Endodermal cell (in vitro differentiated cells): ENCODE results near the gene SELENOV. TPM values are rescaled to one million over a fixed set of nuclear protein-coding genes. Genes with fewer than 3 reads are reported as not detected.

Source experiments
- DNase-seq: peaks from one replicate; pipeline ENCODE4 v3.0.0-alpha.2; 2017
- H3K27ac ChIP-seq: 2 replicates; pipeline ENCODE4 v1.5.1; 2013; ENCODE audit warnings: mild to moderate bottlenecking, low read depth, low read length, moderate library complexity
- H3K27me3 ChIP-seq: 2 replicates; pipeline ENCODE4 v1.6.1; 2013; ENCODE audit warnings: mild to moderate bottlenecking, low read length, moderate library complexity; ENCODE audit not compliant: insufficient read depth, control insufficient read depth, poor library complexity, severe bottlenecking
- H3K36me3 ChIP-seq: 2 replicates; pipeline ENCODE4 v1.7.0; 2013; ENCODE audit warnings: mild to moderate bottlenecking, low read length, moderate library complexity; ENCODE audit not compliant: control insufficient read depth, insufficient read depth
- H3K4me1 ChIP-seq: one replicate; pipeline ENCODE4 v1.7.0; 2013; ENCODE audit warnings: low read length; ENCODE audit not compliant: control insufficient read depth, insufficient read depth
- H3K4me3 ChIP-seq: 2 replicates; pipeline ENCODE4 v1.5.1; 2013; ENCODE audit warnings: mild to moderate bottlenecking, low read length, moderate library complexity
- H3K9ac ChIP-seq: 2 replicates; pipeline ENCODE4 v1.6.1; 2013; ENCODE audit warnings: mild to moderate bottlenecking, low read length, moderate library complexity; ENCODE audit not compliant: poor library complexity, severe bottlenecking; ENCODE audit errors: extremely low read depth
- H3K9me3 ChIP-seq: 2 replicates; pipeline ENCODE4 v1.6.1; 2013; ENCODE audit warnings: mild to moderate bottlenecking, low read length, moderate library complexity; ENCODE audit not compliant: control insufficient read depth
- H3K27ac Mint-ChIP-seq: 2 replicates; pipeline ENCODE4 v1.8.0; 2020; ENCODE audit warnings: mixed read lengths
- H3K27me3 Mint-ChIP-seq: 2 replicates; pipeline ENCODE4 v1.8.0; 2021; ENCODE audit warnings: mild to moderate bottlenecking, mixed read lengths; ENCODE audit not compliant: insufficient read depth
- H3K36me3 Mint-ChIP-seq: 2 replicates; pipeline ENCODE4 v1.8.0; 2020; ENCODE audit warnings: low read depth, mixed read lengths
- H3K4me1 Mint-ChIP-seq: 2 replicates; pipeline ENCODE4 v1.8.0; 2020; ENCODE audit warnings: mixed read lengths
- H3K4me3 Mint-ChIP-seq: 2 replicates; pipeline ENCODE4 v1.8.0; 2020; ENCODE audit warnings: mild to moderate bottlenecking, moderate library complexity, mixed read lengths
- H3K9me3 Mint-ChIP-seq: 2 replicates; pipeline ENCODE4 v1.8.0; 2020; ENCODE audit warnings: mild to moderate bottlenecking, mixed read lengths
- WGBS, 2 experiments: methylation state at CpG; one replicate each; pipeline versions ENCODE4 v1.1.5 to v1.1.7; 2013; ENCODE audit warnings: missing lambda C conversion rate in 2 of 2, mixed read lengths in 1 of 2; ENCODE audit not compliant: insufficient coverage in 1 of 2, insufficient read length in 1 of 2; 5-methylcytosine and 5-hydroxymethylcytosine counted together
- total RNA-seq, 2 donors: library from RNA; stranded (reverse); fragmentation: NEBNext Ultra II Directional in 1 of 2; extraction: Animal tissue kit (Norgen Biotek cat#: 25700) in 1 of 2; gene quantifications; 2 replicates in 1 of 2; 3 replicates in 1 of 2; pipeline ENCODE4 v1.2.1, GENCODE V29; 2021
- TF ChIP-seq, protein P1 (sequence below): fragments of 200-600 bp; sonication (generic); conservative IDR thresholded peaks from 2 replicates; pipeline ENCODE4 v1.5.0; 2021; ENCODE audit warnings: antibody characterized with exemption, mild to moderate bottlenecking

Gene SELENOV
- total RNA-seq, 2 donors from 2014 or later: 8.7 to 15.3 TPM

- Histone ChIP-seq H3K9me3 (no peaks in the 10 kb centered on the region), H3K4me1 (no peaks in the 10 kb centered on the region), H3K36me3 (no peaks in the 10 kb centered on the region), H3K9ac (no peak overlapping the region), H3K4me3 (no peak overlapping the region), H3K27ac (no peak overlapping the region), H3K27me3 (peaks cover 37% of the 10 kb centered on the region)
- peaks cover 10% of the 10 kb centered on the region for H3K27me3 Mint-ChIP-seq
- H3K9me3 Mint-ChIP-seq: peaks cover 9% of the 10 kb centered on the region
- TF ChIP-seq, protein P1, sequence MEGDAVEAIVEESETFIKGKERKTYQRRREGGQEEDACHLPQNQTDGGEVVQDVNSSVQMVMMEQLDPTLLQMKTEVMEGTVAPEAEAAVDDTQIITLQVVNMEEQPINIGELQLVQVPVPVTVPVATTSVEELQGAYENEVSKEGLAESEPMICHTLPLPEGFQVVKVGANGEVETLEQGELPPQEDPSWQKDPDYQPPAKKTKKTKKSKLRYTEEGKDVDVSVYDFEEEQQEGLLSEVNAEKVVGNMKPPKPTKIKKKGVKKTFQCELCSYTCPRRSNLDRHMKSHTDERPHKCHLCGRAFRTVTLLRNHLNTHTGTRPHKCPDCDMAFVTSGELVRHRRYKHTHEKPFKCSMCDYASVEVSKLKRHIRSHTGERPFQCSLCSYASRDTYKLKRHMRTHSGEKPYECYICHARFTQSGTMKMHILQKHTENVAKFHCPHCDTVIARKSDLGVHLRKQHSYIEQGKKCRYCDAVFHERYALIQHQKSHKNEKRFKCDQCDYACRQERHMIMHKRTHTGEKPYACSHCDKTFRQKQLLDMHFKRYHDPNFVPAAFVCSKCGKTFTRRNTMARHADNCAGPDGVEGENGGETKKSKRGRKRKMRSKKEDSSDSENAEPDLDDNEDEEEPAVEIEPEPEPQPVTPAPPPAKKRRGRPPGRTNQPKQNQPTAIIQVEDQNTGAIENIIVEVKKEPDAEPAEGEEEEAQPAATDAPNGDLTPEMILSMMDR: no peak
- H3K27ac Mint-ChIP-seq: no peak overlapping the region
- H3K4me3 Mint-ChIP-seq: no peak overlapping the region
- no peak for DNase-seq
- H3K36me3 Mint-ChIP-seq: no peaks in the 10 kb centered on the region
- H3K4me1 Mint-ChIP-seq: no peaks in the 10 kb centered on the region
- 69% methylated on average over 3 of the region's 3 CpGs; no CpG with 5 or more reads in 1 of the 2 experiments for WGBS, 2 experiments
Measured at GRCh38 chr19:39568604-39569003, 53.7 kb downstream of the SELENOV start.

Other genes with a start within 250 kb of the SELENOV start
- not detected for gene IFNL2, start 246.7 kb upstream of the SELENOV start, total RNA-seq
- gene IFNL1, start 218.7 kb upstream of the SELENOV start, total RNA-seq: not detected
- gene LRFN1, start 194.3 kb upstream of the SELENOV start, total RNA-seq: 1 to 10 TPM; 1.5 to 4.0 TPM
- gene GMFG, start 179.1 kb upstream of the SELENOV start, total RNA-seq: not detected
- 100 to 1,000 TPM; 155 to 159 TPM for gene SAMD4B, start 172.7 kb upstream of the SELENOV start, total RNA-seq
- gene PAF1, start 124.0 kb upstream of the SELENOV start, total RNA-seq: 10 to 100 TPM; 28.4 to 28.8 TPM
- 10 to 100 TPM; 32.6 to 38.9 TPM for gene MED29, start 123.8 kb upstream of the SELENOV start, total RNA-seq
- 10 to 100 TPM; 16.1 to 23.4 TPM for gene ZFP36, start 108.3 kb upstream of the SELENOV start, total RNA-seq
- 100 to 1,000 TPM; 127 to 160 TPM for gene PLEKHG2, start 102.5 kb upstream of the SELENOV start, total RNA-seq
- 1,000 to 10,000 TPM; 1,674 to 1,990 TPM for gene RPS16, start 79.2 kb upstream of the SELENOV start, total RNA-seq
- gene SUPT5H, start 69.6 kb upstream of the SELENOV start, total RNA-seq: 100 to 1,000 TPM; 130 to 139 TPM
- gene TIMM50, start 34.3 kb upstream of the SELENOV start, total RNA-seq: 10 to 100 TPM; 87.8 to 94.6 TPM
- gene DLL3, start 16.2 kb upstream of the SELENOV start, total RNA-seq: 1 to 10 TPM; 2.0 to 4.3 TPM
- gene EID2B, start 17.7 kb downstream of the SELENOV start, total RNA-seq: 1 to 10 TPM; 1.2 to 3.8 TPM
- 10 to 100 TPM; 24.0 to 29.7 TPM for gene EID2, start 25.0 kb downstream of the SELENOV start, total RNA-seq
- not detected for gene LGALS13, start 87.4 kb downstream of the SELENOV start, total RNA-seq
- gene LGALS16, start 140.8 kb downstream of the SELENOV start, total RNA-seq: not detected
- not detected for gene LGALS14, start 189.3 kb downstream of the SELENOV start, total RNA-seq
- gene CLC, start 222.9 kb downstream of the SELENOV start, total RNA-seq: not detected